DND-41 (cell line): ENCODE results near the gene PIEZO2.
"Not testable (repeated sequence)": the region's sequence is repeated elsewhere in the genome, so short reads cannot be mapped to it uniquely, and the experiment has no call there.

Experiments used
- ATAC-seq: fragments of 200-7000 bp; cut with Tn5 transposase; 3 replicates; pipeline ENCODE4 v1.9.1; 2021; ENCODE audit warnings: low read depth; ENCODE audit not compliant: insufficient read depth
- DNase-seq: peaks from one replicate; pipeline ENCODE4 v3.0.0-alpha.2; 2020
- H2AFZ ChIP-seq: 2 replicates; pipeline ENCODE4 v1.6.0; 2012; ENCODE audit warnings: low read depth, low read length
- H3K27ac ChIP-seq: 2 replicates; pipeline ENCODE4 v1.5.1; 2012; ENCODE audit warnings: low read length, inconsistent platforms
- H3K27me3 ChIP-seq: fragments of 200-600 bp; sonication (generic); 2 replicates; pipeline ENCODE4 v1.6.0; 2012; ENCODE audit warnings: low read length, mild to moderate bottlenecking, inconsistent platforms; ENCODE audit not compliant: insufficient read depth, poor library complexity
- H3K36me3 ChIP-seq: 2 replicates; pipeline ENCODE4 v1.5.1; 2012; ENCODE audit warnings: low read length, inconsistent platforms; ENCODE audit not compliant: insufficient read depth
- H3K4me1 ChIP-seq: 2 replicates; pipeline ENCODE4 v1.5.1; 2012; ENCODE audit warnings: mild to moderate bottlenecking, low read length; ENCODE audit not compliant: insufficient read depth
- H3K4me2 ChIP-seq: 2 replicates; pipeline ENCODE4 v1.6.0; 2012; ENCODE audit warnings: mild to moderate bottlenecking, moderate library complexity, low read length, inconsistent platforms; ENCODE audit not compliant: insufficient read depth
- H3K4me3 ChIP-seq, 2 experiments: fragments of 200-600 bp in 1 of 2; shearing (Covaris generic) in 1 of 2; 2 replicates each; pipeline ENCODE4 v1.5.1; 2012 to 2016; ENCODE audit warnings: inconsistent platforms in 2 of 2, low read length in 2 of 2, mild to moderate bottlenecking in 2 of 2, low read depth in 1 of 2, moderate library complexity in 1 of 2
- H3K79me2 ChIP-seq: 2 replicates; pipeline ENCODE4 v1.6.0; 2012; ENCODE audit warnings: low read length, inconsistent platforms; ENCODE audit not compliant: insufficient read depth
- H3K9ac ChIP-seq: 2 replicates; pipeline ENCODE4 v1.6.0; 2012; ENCODE audit warnings: low read depth, mild to moderate bottlenecking, inconsistent platforms, low read length, moderate library complexity
- H3K9me3 ChIP-seq: 2 replicates; pipeline ENCODE4 v1.5.1; 2012; ENCODE audit warnings: low read length, moderate library complexity, mild to moderate bottlenecking, inconsistent platforms; ENCODE audit not compliant: insufficient read depth, severe bottlenecking
- H4K20me1 ChIP-seq: 2 replicates; pipeline ENCODE4 v1.6.0; 2012; ENCODE audit warnings: low read length; ENCODE audit not compliant: insufficient read depth
- CTCF ChIP-seq: IDR thresholded peaks from 2 replicates; pipeline ENCODE4 v1.5.1; 2012; ENCODE audit warnings: borderline replicate concordance, low read length, moderate library complexity, mild to moderate bottlenecking; ENCODE audit not compliant: poor library complexity, severe bottlenecking; ENCODE audit errors: extremely low read depth
- EZH2 ChIP-seq: IDR thresholded peaks from 3 replicates; pipeline ENCODE4 v1.6.1; 2012; ENCODE audit warnings: borderline replicate concordance, low read depth, mild to moderate bottlenecking, moderate library complexity, low read length, inconsistent platforms; ENCODE audit not compliant: severe bottlenecking

Gene PIEZO2

GRCh38 chr18:10937743-10938640, 211.4 kb downstream of the PIEZO2 start:
- Histone ChIP-seq H3K9ac (no peak overlapping the region), H3K4me1 (no peaks in the 10 kb centered on the region), H3K9me3 (no peaks in the 10 kb centered on the region), H2AFZ (no peak overlapping the region), H3K27ac (no peak overlapping the region), H3K4me2 (no peak overlapping the region), H3K27me3 (no peaks in the 10 kb centered on the region), H3K4me3 (no peak overlapping the region), H4K20me1 (no peaks in the 10 kb centered on the region), H3K79me2 (no peaks in the 10 kb centered on the region), H3K36me3 (no peaks in the 10 kb centered on the region)
- no peak for ATAC-seq
- TF ChIP-seq CTCF (no peak), EZH2 (no peak)
- no peak for DNase-seq

- no peaks in the 10 kb centered on the region for H3K79me2 ChIP-seq
- H3K9me3 ChIP-seq: no peaks in the 10 kb centered on the region
- no peaks in the 10 kb centered on the region for H4K20me1 ChIP-seq
- ATAC-seq: no peak
- no peak overlapping the region for H2AFZ ChIP-seq
- no peak overlapping the region for H3K27ac ChIP-seq
- no peak for DNase-seq
- no peak overlapping the region for H3K4me2 ChIP-seq
- H3K27me3 ChIP-seq: no peaks in the 10 kb centered on the region
- H3K4me3 ChIP-seq: no peak overlapping the region
- no peaks in the 10 kb centered on the region for H3K4me1 ChIP-seq
- no peak for TF ChIP-seq CTCF
- TF ChIP-seq EZH2: no peak
- H3K9ac ChIP-seq: no peak overlapping the region
- no peaks in the 10 kb centered on the region for H3K36me3 ChIP-seq
Measured at GRCh38 chr18:10936176-10937053, 213.0 kb downstream of the PIEZO2 start.

GRCh38 chr18:10935588-10935987, 213.8 kb downstream of the PIEZO2 start:
- Histone ChIP-seq H3K27ac (no peak overlapping the region), H3K4me3 (no peak overlapping the region), H2AFZ (no peak overlapping the region), H3K9me3 (no peaks in the 10 kb centered on the region), H3K36me3 (no peaks in the 10 kb centered on the region), H3K27me3 (no peaks in the 10 kb centered on the region), H3K4me2 (no peak overlapping the region), H3K4me1 (no peaks in the 10 kb centered on the region), H4K20me1 (no peaks in the 10 kb centered on the region), H3K79me2 (no peaks in the 10 kb centered on the region), H3K9ac (no peak overlapping the region)
- ATAC-seq (no peak), DNase-seq (no peak)
- TF ChIP-seq CTCF: no peak

- H3K4me3 ChIP-seq, H4K20me1 ChIP-seq, DNase-seq, H3K79me2 ChIP-seq, ATAC-seq, H2AFZ ChIP-seq, H3K36me3 ChIP-seq, H3K27ac ChIP-seq, H3K9ac ChIP-seq, H3K27me3 ChIP-seq, H3K4me1 ChIP-seq, H3K9me3 ChIP-seq, H3K4me2 ChIP-seq: not testable (repeated sequence)
Measured at GRCh38 chr18:10933648-10934047, 215.7 kb downstream of the PIEZO2 start.
